Activated naive CD4-positive, alpha-beta T cell treated with anti-CD3 and anti-CD28 coated beads, Interleukin-2, amount 50 U/mL, for 16 hours (primary cell): ENCODE data around the gene ANTXRL.
"Not testable (repeated sequence)": the region's sequence is repeated elsewhere in the genome, so short reads cannot be mapped to it uniquely, and the experiment has no call there.

Experiments used
- DNase-seq: peaks from one replicate; pipeline ENCODE4 v3.0.0-alpha.2; 2020

The ANTXRL gene

DNA sequence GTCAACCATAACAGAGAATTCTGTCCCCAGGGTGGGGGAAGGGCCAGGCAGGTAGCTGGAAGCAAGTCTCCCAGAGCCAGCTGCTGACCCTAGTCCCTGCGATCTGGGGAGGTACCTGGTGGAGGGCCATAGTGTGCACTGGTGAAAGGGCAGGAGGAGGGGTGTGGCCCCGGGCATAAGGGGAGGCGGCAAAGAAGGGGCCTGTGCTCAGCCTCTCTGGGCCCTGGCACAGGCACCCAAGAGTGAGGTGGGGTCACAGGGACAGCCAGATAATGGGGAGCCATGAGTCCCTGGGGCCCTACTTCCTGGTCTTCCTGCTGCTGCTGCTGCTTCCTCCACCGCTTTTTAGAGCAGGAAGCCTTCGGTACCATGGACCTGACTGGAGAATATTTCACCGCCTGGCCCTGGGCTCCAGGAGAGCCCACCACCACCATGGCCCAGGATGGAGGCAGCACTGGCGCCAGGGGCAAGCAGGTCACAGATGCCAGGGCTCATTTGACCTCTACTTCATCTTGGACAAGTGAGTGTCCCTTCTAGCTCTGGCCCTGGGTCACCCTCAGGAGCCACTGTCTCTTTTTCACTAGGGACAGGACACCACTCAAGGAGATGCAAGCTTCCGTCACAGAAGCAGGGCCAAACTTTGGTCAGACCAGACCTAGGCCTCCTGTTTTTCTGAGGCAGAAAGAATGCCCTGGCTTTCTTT lies at the start of gene ANTXRL:
ANTXRL (plus strand) TSS at position 7 of the 703 bp plus-strand sequence; CDS start at position 273, 266 bp downstream.
- no peak for DNase-seq

DNA sequence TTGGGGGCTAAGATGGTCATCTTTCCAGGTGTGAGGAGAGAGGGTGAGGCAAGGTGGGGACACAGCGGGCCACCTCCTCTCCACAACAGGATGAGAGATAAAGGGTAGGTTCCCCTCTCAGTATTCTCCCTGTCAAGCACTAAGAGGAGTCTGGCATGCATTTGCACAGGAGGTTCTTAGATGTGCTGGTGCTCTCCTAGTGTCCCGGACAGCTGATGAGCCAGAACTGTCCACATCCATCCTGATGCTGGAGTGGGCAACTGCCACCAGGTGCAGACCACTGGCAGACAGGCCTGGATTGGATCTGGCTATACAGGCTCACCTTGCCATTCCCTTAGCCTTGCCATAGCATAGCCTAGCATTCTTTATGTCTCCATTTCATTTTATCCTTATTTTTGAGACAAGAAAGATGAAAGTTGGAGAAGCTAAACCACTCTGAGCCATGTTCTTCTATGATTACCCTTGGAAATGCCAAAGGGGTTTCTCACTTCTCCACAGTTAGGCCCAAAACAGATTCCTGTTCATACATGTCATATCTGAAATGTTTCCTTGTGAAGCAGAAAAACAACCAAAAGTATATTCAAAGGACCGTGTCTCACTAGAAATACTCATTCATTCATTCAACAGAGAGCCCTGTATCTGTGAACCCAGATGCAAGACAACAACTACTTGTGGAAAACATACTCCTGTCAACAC lies 48.8 kb upstream of the ANTXRL start:
- DNase-seq: no peak

DNA sequence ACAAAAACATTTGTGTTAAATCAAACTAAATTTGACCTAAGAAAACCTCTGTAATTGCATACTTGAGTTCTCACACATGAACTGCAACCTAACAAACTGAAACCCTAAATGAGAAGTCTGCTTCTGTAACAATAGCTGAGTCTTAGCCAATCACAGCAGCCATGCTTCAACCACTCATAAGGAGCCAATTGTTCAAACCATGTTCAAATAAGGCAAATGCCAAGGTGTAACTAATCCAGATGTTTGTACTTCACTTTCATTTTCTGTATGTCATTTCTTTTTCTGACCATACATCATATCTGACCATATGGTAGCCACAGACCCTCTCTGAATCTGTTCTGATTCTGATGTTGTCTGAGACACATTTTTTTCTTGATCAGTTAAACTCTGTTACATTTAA lies 47.5 kb upstream of the ANTXRL start:
- no peak for DNase-seq

DNA sequence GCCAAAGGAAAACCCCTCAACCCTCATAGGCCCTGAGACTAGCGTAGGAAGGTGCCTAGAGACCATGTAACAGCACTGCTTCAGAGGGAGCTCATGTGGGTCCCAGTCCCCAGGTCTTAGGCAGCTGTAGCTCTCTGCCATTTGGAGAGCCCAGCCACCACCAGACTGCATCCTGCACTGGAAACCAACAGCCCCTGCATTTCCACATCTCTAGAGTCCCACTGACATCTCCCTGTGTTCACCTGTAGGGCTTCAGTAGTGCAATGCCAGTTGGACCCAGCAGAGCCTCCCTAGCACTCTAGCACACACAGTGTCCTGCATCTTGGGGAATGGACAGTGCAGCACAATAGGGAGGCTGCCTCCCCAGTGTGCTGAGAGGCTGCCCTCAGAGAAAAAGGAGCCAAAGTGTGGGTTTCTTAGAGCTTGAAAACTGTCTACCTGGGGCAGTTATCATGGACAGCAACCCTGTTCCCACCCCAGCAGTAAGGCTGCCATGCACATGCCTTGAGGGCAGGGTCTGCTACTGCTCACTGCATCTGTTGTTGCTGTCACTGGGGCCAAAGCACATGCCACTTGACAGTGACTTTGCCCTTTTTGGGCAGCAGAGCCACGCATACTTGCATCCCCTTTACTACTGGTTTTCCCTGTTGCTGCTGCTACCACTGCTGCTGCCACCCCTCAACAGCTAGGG lies 46.7 kb upstream of the ANTXRL start:
- DNase-seq: no peak

DNA sequence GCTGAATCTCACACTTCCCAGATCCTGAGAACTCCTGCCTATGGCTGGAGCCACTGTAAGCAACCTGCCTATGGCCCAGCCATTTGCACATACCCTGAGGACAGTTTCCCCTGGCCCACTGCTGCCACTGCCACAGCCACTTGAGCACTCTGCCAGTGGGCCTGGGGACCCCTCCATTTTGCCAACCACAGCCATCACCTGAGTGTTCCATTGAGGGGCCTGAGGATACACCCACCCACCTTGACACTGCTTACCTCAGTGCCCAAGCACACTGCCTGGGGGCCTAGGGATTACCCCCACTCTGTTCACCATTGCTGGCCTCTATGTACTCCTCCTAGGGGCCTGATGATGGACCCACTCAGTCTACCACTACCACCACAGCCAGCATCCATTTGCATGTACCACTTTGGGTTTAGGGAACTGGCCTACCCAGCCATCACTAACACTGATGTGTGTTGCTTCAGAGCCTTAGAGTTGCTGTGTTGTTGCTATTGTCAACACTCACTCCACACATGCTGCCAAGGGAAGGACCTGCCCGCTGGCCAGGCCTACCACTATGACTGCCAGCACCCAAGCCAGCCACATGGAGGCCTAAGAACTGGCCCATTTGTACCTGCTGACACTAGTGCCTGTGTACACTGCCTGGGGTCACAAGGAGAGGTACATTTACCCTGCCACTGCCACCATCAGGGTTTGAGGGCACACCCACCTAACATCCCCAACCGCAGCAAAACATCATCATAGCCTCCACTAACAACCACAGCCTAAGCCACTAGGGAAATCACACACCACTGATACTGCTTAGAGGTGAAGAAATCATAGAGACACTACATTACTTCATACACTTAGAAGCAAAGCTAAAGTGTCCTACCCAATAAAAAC lies 45.9 kb upstream of the ANTXRL start:
- no peak for DNase-seq

DNA sequence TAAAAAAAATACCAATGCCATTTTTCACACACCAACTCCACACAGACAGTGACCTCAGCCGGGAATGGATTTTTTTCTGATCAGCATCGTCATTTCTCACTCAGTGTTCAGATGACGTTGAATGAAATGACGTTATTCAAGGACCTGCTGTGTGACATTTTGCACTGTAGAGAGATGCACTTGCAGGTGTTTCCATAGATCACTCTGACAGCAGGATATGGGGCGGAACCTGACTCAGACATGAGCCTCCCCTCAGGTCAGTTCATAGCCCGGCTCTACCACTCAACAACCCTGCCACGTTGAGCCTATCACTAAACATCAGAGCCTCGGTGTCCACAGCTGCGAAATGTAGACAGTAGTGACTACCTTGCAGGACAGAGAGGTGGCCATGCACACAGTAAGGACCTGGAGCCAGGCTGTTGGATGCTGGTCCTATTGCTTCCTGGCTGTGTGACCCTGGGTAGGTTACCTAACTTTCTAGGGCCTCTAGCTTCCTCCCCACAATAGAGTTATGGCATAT lies 41.4 kb upstream of the ANTXRL start:
- no peak for DNase-seq

DNA sequence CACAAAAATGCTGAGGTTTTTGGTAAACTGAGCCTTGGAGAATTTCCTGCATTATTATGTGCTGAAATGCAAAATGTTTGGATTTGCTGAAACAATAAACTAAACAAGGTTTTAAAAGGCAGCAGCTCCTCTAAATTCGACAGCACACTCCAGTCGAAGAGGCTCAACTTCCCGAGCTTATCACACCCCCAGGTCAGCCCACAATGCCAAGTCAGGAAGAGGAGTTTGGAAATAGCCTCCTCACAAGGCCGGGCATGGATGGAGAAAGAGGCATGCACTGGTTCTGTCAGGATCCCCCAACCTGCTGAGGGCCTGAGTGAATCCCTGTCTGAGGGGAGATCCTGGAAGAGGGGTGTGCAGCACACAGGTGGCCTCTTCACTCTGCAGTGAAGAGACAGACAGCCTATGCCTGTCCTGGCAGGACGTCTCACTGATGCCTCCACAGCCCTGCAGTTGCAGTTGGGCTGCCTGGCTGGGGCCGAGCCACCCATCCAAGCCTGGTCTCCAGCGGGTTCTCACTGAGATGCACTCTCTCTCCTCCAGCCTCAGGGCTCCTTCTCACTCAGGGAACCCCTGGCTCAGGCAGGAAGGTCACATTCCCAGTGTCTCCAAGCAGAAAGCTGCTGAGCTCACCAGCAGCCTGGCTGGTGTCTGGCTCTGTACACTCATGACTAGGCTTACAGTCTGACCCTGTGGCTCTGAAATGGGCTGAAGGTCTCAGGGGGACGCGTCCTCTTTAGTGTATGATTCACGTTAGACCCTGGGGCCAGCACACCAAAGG lies 40.2 kb upstream of the ANTXRL start:
- not testable (repeated sequence) for DNase-seq

DNA sequence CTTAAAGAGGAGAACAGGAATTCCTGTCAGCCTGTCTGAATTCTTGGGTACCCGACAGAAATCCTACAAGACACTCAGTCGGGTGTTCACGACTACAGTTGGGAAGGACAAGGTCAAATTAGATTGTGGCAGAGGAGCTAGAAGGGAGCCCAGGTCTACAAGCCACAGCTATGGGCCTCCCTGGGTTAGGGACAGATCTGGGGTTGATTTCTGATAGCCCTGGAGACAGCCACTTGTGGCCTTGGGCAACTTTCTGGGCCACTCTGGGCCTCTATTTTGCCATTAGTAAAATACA lies 39.7 kb upstream of the ANTXRL start:
- DNase-seq: no peak

DNA sequence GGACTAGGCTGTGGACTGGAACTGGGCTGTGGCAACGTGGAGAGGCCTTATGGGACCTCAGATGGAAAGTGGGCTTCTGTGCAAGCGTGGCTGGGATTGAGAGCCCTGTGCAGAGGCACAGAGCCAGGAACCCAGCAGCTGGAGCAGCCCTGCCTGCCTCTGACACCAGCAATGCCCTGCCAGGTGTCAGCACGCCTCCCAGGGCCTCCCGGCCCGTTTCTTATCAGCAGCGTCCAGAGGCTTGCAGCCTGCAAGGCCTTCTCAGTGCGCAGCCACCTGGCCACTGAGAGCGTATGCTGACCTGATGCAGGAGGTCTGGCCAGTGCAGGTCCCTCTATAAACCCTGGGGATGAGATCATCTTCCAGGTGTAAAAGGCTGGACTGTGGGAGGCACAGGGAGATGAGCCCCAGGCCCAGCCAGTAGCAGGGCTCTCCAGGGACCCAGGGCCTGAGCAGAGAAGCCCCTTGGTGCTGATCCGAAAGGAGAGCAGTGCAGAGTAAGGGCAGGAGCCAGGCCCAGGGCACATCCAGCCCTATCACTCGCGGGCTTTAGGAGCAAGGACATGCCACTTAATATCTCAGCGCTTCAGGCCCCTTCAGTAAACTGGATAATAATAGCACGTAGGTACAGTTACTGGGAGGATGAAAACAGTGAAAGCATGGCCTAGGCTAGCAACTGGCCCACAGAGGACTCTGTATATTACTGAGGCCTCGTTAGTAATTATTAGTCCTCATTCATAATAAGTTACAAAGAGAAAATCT lies 38.8 kb upstream of the ANTXRL start:
- no peak for DNase-seq

DNA sequence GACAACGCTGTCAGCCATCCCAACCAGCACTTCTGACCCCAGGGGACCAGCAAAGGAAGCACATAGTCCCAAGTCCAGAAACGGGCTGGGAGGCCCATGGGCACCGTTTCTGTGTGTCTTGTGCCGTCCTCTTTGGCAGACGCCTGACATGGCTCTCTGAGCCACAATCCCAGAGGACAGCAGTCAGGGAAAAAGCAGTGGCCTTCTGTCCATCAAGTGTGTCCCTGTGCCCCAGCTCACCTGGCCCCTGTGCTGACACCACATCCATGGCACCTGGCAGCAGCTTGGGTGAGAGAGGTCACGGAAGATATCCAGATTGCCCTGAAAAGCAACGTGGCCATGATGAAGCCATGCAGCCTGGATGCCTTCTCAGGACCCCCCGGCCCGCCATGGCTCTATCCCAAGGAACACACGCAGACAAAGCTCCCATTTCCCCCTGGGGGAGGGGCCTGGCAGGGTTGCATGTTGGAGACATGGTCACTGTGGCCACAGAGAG lies 38.1 kb upstream of the ANTXRL start:
- DNase-seq: peak; percentile 12

DNA sequence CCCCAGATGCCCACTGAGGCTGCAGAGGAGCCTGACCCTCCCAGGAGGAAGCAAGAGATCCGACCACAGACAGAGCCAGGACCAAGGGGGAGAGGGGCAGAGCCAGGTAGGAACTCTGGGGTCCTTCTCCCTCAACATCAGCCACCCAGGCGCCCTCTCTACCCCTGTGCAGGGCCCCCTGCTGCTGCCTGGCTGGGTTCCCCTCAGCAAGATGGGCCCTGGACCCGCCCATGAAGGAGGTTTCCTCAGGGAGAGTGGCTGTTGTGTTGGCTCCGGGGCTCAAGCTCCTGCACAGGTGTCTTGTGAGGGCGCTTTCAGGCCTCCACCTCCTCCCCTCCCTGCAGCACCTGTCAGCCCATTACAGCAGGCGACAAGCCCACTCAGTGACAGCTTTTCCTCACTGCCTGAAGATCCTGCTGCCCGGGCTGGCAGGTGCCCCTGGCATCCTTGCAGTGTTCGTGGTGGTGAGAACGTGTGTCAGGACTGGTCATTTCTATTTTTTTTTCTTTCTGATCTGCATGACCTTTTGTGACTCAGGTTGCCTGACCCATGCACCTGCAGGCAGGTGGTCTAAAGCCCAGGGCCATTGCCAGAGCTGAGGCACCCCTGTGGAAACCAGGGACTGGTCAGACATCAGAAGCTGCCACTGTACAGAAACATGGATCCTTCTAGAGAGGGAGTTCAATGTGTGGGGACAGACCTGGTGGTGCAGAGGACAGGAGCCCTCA lies 37.0 kb upstream of the ANTXRL start:
- DNase-seq: not testable (repeated sequence)

DNA sequence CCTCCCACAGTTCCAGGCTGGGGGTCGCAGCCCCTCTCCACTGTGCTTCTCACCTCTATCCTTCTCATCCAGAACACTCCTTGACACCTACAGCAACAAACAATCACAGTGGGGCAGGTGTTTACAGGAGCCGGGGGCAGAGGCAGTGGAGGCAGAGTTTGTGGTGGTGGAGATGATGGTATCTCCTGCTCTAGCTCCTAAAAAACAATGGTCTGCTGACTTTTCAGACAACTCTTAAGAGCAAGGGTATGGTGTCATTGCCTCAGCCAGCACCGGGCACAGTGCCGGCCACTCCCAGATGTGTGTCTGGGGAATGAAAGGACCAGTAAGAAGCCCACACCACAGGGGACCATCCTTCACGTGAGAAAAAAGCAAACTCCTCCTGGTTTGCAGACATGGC lies 36.3 kb upstream of the ANTXRL start:
- no peak for DNase-seq

DNA sequence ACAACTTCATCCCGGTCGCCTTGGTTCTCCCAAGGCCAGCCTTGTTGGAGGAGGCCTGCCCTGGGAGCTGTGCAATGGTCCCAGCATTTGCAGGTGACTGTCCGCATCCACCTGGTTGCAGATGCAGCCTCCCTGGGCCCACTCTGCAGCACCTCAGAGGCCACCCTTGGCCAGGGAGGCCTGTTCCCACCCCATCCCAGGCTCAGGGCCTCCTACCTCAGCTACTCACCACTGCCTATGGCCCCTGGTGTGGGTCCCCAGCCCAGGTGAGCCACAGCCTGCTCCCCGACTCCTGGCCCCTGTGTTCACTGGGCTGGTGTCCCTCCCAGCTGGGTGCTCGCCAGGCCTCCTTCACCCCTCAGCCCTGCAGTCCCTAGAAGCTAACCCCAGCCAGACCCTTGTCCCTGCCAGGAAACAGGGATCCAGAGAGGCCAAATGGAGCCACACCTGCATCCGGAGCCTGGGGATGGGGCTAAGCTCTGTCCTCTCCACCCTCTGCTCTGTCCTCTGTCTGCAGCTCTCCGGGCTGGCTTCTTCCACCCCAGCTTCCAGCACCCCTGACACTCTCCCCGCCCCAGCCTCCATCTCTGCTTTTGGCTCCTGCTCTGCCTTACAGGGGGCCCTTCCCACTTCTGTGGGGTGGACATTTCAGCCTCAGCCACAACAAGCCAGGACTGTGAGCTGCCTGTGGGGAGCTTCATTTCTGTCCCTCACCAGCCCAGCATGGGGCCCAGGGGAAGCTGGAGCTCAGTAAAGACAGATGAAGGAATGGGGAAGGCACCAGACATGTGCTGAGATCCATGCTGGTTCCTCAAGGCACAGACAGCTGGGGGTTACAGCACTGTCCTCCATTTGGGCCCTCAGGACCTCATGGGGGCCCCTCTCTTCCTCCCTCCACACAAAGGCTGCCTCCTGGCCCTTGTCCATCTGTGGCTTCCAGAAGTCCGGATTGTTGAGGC lies 35.6 kb upstream of the ANTXRL start:
- peak; percentile 10 for DNase-seq

DNA sequence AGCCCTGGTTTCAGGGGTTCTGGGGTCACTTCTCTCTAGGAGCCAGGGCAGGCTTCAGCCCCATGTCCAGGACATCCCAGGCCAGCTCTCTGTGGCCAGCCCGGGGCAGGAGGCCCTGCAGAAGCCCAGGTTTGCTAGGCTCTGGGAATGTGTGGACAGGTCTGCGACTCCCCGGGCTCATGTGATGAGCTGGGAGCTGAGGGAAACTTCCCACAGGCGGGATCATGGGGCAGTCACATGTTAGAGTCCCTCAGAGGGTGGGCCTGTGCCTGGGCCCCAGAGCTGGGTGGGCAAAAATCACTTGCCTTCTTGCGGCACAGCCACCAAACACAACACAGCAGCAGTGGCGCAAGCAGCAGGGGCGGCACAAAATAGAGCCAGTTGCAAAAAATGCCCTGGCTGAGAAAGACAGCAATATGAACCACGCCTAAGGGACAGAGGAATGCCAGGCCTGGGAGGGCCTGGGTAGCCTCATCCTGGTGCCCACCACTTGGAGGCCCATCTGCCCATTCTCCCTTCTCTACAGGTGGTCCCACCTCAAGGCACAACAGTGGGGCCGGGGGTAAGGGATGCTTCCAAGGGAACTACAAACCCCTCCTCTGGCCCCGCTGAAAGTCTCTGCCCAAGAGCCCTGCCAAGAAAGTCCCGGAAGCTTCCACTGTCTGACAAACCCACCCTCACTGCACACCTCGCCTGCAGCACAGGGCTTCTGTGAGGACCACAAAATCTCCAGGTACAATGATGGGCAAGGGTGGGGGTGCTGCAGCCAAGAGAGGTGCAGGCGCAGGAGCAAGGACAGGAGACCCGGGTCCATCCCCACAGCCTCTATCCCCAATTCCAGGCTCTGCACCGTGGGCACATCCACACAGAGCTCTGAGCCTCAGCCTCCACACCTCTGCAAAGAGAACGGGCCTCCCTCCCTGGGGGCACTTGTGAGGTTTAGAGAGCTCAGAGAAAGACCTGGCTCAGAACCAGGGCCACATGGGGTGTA lies 34.6 kb upstream of the ANTXRL start:
- DNase-seq: no peak

DNA sequence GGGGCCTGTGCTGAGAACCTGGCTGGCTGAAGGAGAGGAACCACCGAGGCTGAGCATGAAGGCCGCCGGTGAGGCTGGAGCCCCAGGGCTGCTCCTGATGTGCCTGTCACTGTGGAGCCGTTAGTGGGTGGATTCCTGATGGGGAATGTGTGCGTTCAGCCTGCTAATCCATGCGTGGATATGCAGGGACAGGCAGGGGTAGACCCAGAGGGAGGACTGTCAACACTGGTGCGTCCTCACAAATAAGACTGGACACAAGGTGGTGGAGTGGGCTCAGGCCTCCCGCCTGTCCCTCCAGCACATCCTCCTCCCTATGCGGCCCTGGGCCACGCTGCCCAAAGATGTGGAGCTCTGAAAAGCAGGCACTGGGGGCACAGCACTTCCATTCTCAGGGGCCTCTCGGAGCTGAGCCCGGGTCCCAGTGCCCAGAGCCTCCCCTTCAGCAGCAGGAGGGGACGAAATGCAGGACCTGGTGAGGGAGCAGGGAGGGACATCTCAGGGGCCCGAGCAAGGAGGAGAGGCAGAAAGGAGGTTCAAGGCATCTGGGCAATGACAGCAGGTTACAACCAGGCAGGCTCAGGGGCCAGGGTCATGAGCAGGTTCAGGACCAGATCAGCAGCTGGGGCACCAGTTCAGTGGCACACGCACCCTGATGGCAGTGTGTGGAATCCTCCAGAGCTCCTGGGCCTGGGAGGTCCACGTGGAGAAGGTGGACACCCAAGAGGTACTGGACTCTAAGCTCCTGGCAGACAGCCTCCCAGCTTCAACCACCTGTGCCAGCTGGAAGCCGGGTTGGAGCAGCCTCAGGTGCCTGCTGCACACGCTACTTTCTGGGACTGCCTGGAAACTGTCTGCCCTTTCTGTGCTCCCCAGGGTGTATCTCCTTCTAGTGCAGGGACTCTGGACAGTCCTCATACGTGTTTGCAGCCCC lies 33.5 kb upstream of the ANTXRL start:
- no peak for DNase-seq

DNA sequence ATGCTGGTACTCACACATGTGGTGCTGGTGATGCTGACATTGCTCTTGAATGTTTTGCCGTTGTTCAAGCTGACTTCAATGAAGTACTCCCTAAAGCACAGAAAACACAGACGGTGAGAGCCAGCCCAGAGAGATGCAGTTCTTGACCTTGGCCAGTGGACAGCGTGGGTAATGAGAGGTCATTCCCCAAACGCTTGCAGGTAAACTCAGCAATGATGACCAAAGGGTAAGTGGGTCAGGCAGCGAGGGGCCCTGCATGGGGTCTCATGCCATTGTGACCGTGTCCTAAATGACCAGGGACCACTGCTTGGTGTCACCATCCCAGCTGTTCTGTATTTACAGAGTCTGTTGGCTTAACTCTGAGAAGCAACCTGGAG lies 32.8 kb upstream of the ANTXRL start:
- no peak for DNase-seq

DNA sequence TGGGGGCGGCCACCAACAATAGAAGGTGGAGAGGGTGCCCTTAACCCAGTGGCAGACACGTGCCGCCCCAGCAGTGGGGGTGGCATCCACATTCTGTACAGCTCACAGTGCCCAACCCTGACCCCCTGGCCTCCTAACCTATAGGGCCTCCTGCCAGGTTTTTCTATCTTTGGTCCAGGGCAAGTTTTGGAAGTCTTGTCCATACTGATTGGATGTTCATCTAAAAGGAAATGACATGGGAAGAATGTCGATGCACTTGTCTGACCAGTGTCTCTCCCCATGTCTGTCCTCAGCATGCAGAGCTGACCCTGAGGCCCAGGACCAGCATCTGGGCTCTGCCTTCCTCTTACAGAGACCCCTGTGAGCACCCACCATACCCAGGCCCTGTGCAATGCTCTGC lies 32.3 kb upstream of the ANTXRL start:
- DNase-seq: no peak
